Dendritic cell treated with granulocyte-macrophage colony-stimulating factor and Interleukin-4, amounts not matched to agents 40 ng/mL and 50 ng/mL, for 4 days (primary cell): ENCODE results near the gene C2orf76.
"Not testable (repeated sequence)": the region's sequence is repeated elsewhere in the genome, so short reads cannot be mapped to it uniquely, and the experiment has no call there.

Source experiments
- H3K27ac Mint-ChIP-seq: one replicate; pipeline ENCODE4 v1.8.0; 2022; ENCODE audit warnings: mild to moderate bottlenecking, mixed read lengths
- H3K27me3 Mint-ChIP-seq: one replicate; pipeline ENCODE4 v1.8.0; 2022; ENCODE audit warnings: mild to moderate bottlenecking, mixed read lengths
- H3K36me3 Mint-ChIP-seq: one replicate; pipeline ENCODE4 v1.8.0; 2022; ENCODE audit warnings: low read depth, mixed read lengths
- H3K4me1 Mint-ChIP-seq: one replicate; pipeline ENCODE4 v1.8.0; 2022; ENCODE audit warnings: low read depth, mixed read lengths
- H3K4me3 Mint-ChIP-seq: one replicate; pipeline ENCODE4 v1.8.0; 2022; ENCODE audit warnings: mild to moderate bottlenecking, moderate library complexity, mixed read lengths
- H3K9me3 Mint-ChIP-seq: one replicate; pipeline ENCODE4 v1.8.0; 2022; ENCODE audit warnings: mixed read lengths
- intact Hi-C: fragments of 100-400 bp; cut with micrococcal nuclease; formaldehyde crosslinking; loops from one replicate; pipeline ENCODE4 v1.15.0; 2022

C2orf76 gene

GRCh38 chr2:119366649-119367471, at the start of gene C2orf76, which contains the start of gene DBI:
Gene C2orf76 (minus strand): TSS chr2:119366834. CDS start chr2:119339959, 26,875 bp downstream.
Gene DBI (plus strand): TSS chr2:119366977. CDS start chr2:119367052, 75 bp downstream.
- Mint-ChIP-seq H3K4me1 (peaks cover 61% of the 10 kb centered on the region), H3K4me3 (peak within 1 kb of the TSS; percentile 99), H3K27me3 (no peaks in the 10 kb centered on the region), H3K36me3 (peaks cover 59% of the 10 kb centered on the region), H3K9me3 (no peaks in the 10 kb centered on the region), H3K27ac (peak within 1 kb of the TSS; percentile 98)
- intact Hi-C loops = no loop called here

GRCh38 chr2:119415630-119416029, 49.0 kb upstream of the C2orf76 start:
- intact Hi-C loops = no loop called here

GRCh38 chr2:119414894-119415293, 48.3 kb upstream of the C2orf76 start:
- peaks cover 12% of the 10 kb centered on the region for H3K27me3 Mint-ChIP-seq
- no peak overlapping the region for H3K27ac Mint-ChIP-seq
- intact Hi-C loops = no loop called here
- peaks cover 9% of the 10 kb centered on the region for H3K4me1 Mint-ChIP-seq
- H3K4me3 Mint-ChIP-seq = no peak overlapping the region
- H3K36me3 Mint-ChIP-seq = no peaks in the 10 kb centered on the region
- no peaks in the 10 kb centered on the region for H3K9me3 Mint-ChIP-seq

More at GRCh38 chr2:119415630-119416029, 49.0 kb upstream of the C2orf76 start:
- no peak overlapping the region for H3K4me3 Mint-ChIP-seq
- H3K9me3 Mint-ChIP-seq = no peaks in the 10 kb centered on the region
- H3K36me3 Mint-ChIP-seq = no peaks in the 10 kb centered on the region
- peaks cover 11% of the 10 kb centered on the region for H3K27me3 Mint-ChIP-seq
- H3K27ac Mint-ChIP-seq = peak overlapping the region; percentile 9
- peaks cover 13% of the 10 kb centered on the region for H3K4me1 Mint-ChIP-seq

DNA sequence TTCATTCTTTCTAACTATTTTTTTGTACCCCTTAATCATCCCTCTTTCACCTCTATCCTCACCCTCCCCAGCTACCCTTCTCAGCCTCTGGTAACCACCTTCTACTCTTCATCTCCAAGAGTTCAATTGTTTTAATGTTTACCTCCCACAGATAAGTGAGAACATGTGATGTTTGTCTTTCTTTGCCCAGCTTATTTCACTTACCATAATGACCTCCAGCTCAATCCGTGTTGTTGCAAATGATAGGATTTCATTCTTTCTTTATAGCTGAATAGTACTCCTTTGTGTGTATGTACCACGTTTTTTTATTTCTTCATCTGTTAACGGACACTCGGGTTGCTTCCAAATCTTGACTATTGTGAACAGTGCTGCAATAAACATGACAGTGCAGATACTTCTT, 42.9 kb upstream of the C2orf76 start:
- intact Hi-C loops = no loop called here
- H3K27ac Mint-ChIP-seq = no peak overlapping the region
- no peaks in the 10 kb centered on the region for H3K9me3 Mint-ChIP-seq
- no peaks in the 10 kb centered on the region for H3K36me3 Mint-ChIP-seq
- H3K27me3 Mint-ChIP-seq = peaks cover 12% of the 10 kb centered on the region
- no peak overlapping the region for H3K4me3 Mint-ChIP-seq
- H3K4me1 Mint-ChIP-seq = peaks cover 13% of the 10 kb centered on the region

DNA sequence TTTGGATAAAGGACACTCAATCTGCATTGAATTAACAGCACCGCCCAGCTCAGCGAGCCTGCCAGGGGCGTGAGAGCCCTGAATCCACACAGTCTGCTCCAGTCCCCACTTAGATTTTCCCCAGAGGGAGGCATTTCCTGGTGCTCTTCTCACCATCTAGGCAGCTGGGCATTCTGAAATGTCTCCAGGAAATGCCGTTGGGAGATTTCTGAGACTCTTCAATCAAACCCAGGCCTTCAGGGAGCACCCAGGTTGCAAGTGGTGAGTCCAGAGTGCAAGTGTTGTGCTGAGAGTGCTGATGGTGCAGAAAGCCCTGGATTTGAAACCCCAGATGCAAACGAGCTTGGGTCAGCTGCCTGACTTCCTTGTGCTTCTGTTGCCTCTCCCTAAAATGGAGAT, 41.6 kb upstream of the C2orf76 start:
- H3K9me3 Mint-ChIP-seq = no peaks in the 10 kb centered on the region
- intact Hi-C loops = no loop called here
- H3K4me3 Mint-ChIP-seq = no peak overlapping the region
- peaks cover 15% of the 10 kb centered on the region for H3K27me3 Mint-ChIP-seq
- no peaks in the 10 kb centered on the region for H3K36me3 Mint-ChIP-seq
- H3K27ac Mint-ChIP-seq = peak overlapping the region; percentile 68
- H3K4me1 Mint-ChIP-seq = peaks cover 12% of the 10 kb centered on the region

DNA sequence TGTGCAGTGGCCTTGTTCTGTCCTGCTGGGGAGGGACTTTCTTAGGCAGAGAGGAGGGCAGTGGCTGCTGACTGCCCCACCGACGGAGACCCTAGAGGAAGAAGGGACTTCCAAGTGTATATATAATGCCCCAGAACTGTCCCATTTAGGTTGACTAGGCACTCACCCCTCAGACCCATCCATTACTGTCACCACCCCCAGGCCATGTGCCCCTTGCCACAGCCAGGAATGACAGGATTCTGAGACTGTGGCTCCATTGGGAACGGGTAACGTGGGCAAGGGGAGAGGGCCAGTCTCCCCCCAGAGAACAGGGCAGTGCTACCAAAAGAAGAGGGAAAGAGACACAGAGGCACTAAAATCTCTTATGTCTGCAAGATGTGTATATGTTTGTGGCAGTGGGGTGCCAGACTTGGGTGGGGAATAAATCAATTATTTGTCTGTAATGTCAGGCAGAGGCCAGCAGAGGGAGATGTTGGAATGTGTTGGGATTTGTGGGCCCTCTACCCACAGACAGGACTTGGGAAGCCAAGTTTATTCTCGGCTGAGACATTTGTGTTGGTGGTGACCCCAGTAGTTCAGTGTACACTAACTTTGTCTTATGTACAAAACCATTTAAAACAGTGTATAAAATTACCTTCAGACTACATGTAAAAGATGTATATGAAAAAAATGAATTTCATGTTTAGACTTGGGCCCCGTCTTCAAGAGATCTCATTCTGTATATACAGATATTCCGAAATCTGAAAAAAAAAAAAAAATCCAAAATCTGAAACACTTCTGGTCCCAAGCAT, 41.0 kb upstream of the C2orf76 start:
- peak overlapping the region; percentile 68 for H3K27ac Mint-ChIP-seq

GRCh38 chr2:119405151-119405550, 38.5 kb upstream of the C2orf76 start:
- Mint-ChIP-seq H3K9me3 (no peaks in the 10 kb centered on the region), H3K4me1 (peaks cover 19% of the 10 kb centered on the region), H3K27ac (no peak overlapping the region), H3K27me3 (peaks cover 13% of the 10 kb centered on the region), H3K4me3 (no peak overlapping the region), H3K36me3 (no peaks in the 10 kb centered on the region)
- intact Hi-C loops = no loop called here

More for the DNA sequence above, 41.0 kb upstream of the C2orf76 start:
- Mint-ChIP-seq H3K36me3 (no peaks in the 10 kb centered on the region), H3K9me3 (no peaks in the 10 kb centered on the region), H3K27me3 (peaks cover 15% of the 10 kb centered on the region), H3K4me3 (no peak overlapping the region), H3K4me1 (peaks cover 14% of the 10 kb centered on the region)
- intact Hi-C loops = loop anchor here (1.0 kb wide), 1 partner anchor 69 kb away; no protein-coding TSS in a partner anchor

- H3K27ac Mint-ChIP-seq = not testable (repeated sequence)
Measured at GRCh38 chr2:119403618-119404017, 37.0 kb upstream of the C2orf76 start.

DNA sequence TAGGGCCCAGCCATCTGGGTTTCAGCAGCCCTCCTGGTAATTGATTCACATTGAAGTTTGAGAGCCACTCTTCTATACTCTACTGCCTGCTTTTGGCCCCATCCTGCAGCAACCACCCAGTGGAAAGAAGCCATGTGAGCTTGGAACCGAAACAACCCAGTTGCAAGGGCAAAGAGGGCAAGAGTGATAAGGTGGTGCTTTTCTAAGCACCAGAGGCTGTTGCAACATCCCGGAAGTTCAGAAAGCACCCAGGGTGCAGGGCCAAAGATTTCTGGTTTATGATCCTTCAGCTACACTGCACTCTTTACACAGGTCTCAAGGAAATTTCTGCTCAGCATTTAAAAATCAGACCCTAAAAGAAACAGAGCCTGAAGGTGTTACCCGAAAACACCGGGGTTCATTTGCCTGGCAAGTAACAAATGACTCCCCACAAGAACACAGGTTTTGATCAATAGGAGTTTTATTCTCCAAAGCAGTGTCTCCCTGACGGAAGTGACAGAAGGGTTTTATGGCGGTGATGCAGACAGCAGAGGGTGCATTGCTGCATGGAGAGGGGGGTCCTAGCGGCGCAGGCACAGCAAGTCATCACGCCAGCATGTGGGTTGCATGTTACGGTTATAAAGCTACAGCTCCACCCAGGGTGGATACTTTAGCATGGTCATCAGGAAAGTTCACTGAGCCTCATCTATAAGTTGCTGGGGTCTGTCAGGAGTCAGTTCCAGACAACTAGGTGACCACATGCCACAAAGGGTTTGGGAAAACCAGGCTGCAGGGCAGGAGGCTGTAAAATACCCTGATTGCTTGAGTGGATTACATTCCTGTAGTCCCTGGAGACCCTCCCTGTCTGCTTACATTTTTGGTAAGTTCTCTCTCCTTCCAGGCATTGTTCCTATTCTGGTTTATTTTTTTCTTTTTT, 36.3 kb upstream of the C2orf76 start:
- Mint-ChIP-seq H3K4me3 (no peak overlapping the region), H3K9me3 (no peaks in the 10 kb centered on the region), H3K27me3 (peaks cover 10% of the 10 kb centered on the region), H3K4me1 (peaks cover 29% of the 10 kb centered on the region), H3K27ac (no peak overlapping the region), H3K36me3 (no peaks in the 10 kb centered on the region)
- intact Hi-C loops = no loop called here

More at GRCh38 chr2:119403618-119404017, 37.0 kb upstream of the C2orf76 start:
- H3K9me3 Mint-ChIP-seq, H3K36me3 Mint-ChIP-seq, H3K4me3 Mint-ChIP-seq, intact Hi-C loops, H3K27me3 Mint-ChIP-seq: not testable (repeated sequence)
- H3K4me1 Mint-ChIP-seq = peaks cover 31% of the 10 kb centered on the region

- no peak overlapping the region for H3K4me3 Mint-ChIP-seq
- no peaks in the 10 kb centered on the region for H3K36me3 Mint-ChIP-seq
- intact Hi-C loops = no loop called here
- peaks cover 8% of the 10 kb centered on the region for H3K27me3 Mint-ChIP-seq
- no peaks in the 10 kb centered on the region for H3K9me3 Mint-ChIP-seq
- H3K27ac Mint-ChIP-seq = no peak overlapping the region
- peaks cover 24% of the 10 kb centered on the region for H3K4me1 Mint-ChIP-seq
Measured at GRCh38 chr2:119402106-119402505, 35.5 kb upstream of the C2orf76 start.

- Mint-ChIP-seq H3K9me3 (no peaks in the 10 kb centered on the region), H3K27me3 (peaks cover 4% of the 10 kb centered on the region), H3K36me3 (no peaks in the 10 kb centered on the region), H3K4me1 (peaks cover 17% of the 10 kb centered on the region), H3K4me3 (no peak overlapping the region), H3K27ac (peak overlapping the region; percentile 25)
- intact Hi-C loops = no loop called here
Measured at GRCh38 chr2:119397196-119397595, 30.6 kb upstream of the C2orf76 start.

DNA sequence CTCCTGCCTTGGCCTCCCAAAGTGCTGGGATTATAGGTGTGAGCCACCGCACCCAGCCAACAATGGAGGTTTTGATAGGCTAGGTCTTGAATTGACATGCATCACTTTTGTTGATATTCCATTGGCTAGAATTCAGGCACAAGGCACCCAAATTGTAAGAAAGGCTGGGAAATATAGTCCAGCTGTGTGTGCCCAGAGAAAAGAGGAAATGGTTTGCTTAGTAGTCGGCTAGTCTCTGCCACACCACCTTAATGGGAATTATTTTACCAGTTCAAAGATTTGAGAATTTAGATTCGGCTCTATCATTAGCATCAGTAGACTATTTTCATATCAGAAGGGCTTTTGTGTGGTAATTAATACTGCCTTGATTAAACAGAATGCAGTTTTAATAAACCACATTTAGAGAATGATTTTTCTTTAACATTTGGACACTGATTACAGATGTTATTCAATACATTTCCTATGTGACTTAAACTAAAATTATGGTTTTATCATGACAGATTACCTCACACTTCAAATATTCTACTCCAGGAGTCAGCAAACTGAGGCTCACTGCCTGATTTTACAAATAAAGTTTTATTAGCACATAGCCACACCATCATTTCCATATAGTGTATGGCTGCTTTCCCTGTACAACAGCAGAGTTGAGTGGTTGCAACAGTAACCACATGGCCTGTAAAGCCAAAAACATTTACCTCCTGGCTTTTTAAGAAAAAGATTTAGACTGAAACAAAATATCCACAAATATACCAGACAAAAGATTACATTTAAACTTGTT, 27.5 kb upstream of the C2orf76 start:
- Mint-ChIP-seq H3K36me3 (no peaks in the 10 kb centered on the region), H3K4me1 (peaks cover 20% of the 10 kb centered on the region), H3K27ac (no peak overlapping the region), H3K27me3 (no peaks in the 10 kb centered on the region), H3K9me3 (no peaks in the 10 kb centered on the region), H3K4me3 (no peak overlapping the region)
- intact Hi-C loops = no loop called here
